Measurements from ENCODE around the gene HSFX3. TPM values are rescaled to one million over a fixed set of nuclear protein-coding genes. Genes with fewer than 3 reads are reported as not detected.

HSFX3 gene
- total RNA-seq, 1 experiment from 2014 or later, result not detected

DNA sequence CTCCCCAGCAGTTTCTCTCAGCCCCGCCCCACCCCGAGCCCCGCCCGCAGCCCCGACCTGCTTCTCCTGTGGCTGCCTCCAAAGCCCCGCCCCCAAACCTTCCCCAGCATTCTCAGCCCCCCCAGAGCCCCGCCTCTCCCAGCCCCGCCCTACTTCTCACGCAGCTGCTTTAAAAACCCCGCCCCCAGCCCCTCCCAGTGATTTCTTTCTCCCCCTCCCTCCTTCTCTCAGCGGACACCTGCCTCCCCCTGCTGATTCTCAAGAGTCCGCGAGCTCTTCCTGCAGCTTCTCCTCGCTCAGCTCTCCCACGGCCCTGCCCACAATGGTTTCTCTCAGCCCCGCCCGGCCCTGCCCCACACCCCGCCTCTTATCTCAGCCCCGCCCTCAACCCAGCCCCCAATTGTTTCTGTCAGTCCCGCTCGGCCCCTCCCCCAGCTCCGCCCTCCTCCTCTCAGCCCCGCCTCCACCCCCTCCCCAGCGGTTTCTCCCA lies 9.5 kb downstream of the HSFX3 start:
- H3K4me1 Mint-ChIP-seq, result peaks cover 0 to 21% of the 10 kb centered on the region in 2 experiments; a peak in 3 of 4 replicates
- Histone ChIP-seq H2AFZ (ENCODE audit: low read length) (no peak overlapping the region), H3K14ac (ENCODE audit: insufficient read depth, low read length) (no peak overlapping the region), H3K9ac (ENCODE audit: extremely low read depth, insufficient read length, low read length) (no peak overlapping the region), H4K8ac (replicated peaks; ENCODE audit: insufficient read length, low read depth, low read length) (no peak overlapping the region), H4K5ac (ENCODE audit: insufficient read length, low read depth, low read length) (no peak overlapping the region), H2BK15ac (ENCODE audit: low read depth, low read length) (no peak overlapping the region), H4K91ac (ENCODE audit: insufficient read length, low read depth, low read length) (no peak overlapping the region), H3K18ac (ENCODE audit: insufficient read length, low read depth, low read length) (peak overlapping the region; percentile 60), H3K4ac (ENCODE audit: low read depth, low read length) (no peak overlapping the region), H3K27me3 (ENCODE audit: insufficient read depth, low read length) (no peaks in the 10 kb centered on the region), H3K23ac (ENCODE audit: insufficient read length, low read depth, low read length) (no peak overlapping the region), H3K4me1 (ENCODE audit: insufficient read depth, low read length) (no peaks in the 10 kb centered on the region; the same call in 1 of the 2 replicates), H2AK5ac (ENCODE audit: insufficient read length, low read length) (no peak overlapping the region), H3T11ph (ENCODE audit: low read length) (no peak overlapping the region), H2BK20ac (ENCODE audit: low read depth, low read length, poor library complexity, severe bottlenecking) (no peak overlapping the region), H3K79me1 (ENCODE audit: insufficient read depth, low read depth, low read length, poor library complexity, severe bottlenecking) (no peaks in the 10 kb centered on the region), H3K56ac (ENCODE audit: insufficient read length, low read depth, low read length) (no peak overlapping the region), H3K79me2 (ENCODE audit: insufficient read depth, low read length) (no peaks in the 10 kb centered on the region), H2BK120ac (ENCODE audit: low read depth, low read length, poor library complexity, severe bottlenecking) (no peak overlapping the region), H2BK12ac (ENCODE audit: insufficient read length, low read depth, low read length) (no peak overlapping the region), H2BK5ac (ENCODE audit: insufficient read length, low read length) (no peak overlapping the region), H3K27ac (ENCODE audit: insufficient read length, low read depth, low read length) (no peak overlapping the region), H3K23me2 (ENCODE audit: insufficient read length, low read depth, low read length, poor library complexity, severe bottlenecking) (peaks cover 3% of the 10 kb centered on the region), H3K9me3 (ENCODE audit: control insufficient read depth, low read depth, low read length) (peaks cover 8% of the 10 kb centered on the region), H4K20me1 (ENCODE audit: control insufficient read depth, insufficient read depth, insufficient read length) (no peaks in the 10 kb centered on the region), H3K4me2 (ENCODE audit: insufficient read depth, insufficient read length, low read length) (peak overlapping the region; percentile 50)
- H3K36me3 Mint-ChIP-seq (ENCODE audit: insufficient read depth in 1 of 3, low read depth in 3 of 3), result peaks cover 0 to 4% (median 4%) of the 10 kb centered on the region in 3 experiments; a peak in 4 of 7 replicates
- no peak for DNase-seq
- H3K27ac Mint-ChIP-seq, result peak overlapping the region in 2 of 3 experiments; percentile 63 to 98; a peak in 3 of 7 replicates
- peaks cover 41 to 50% of the 10 kb centered on the region in 2 experiments for H3K9me3 Mint-ChIP-seq
- H3K4me3 Mint-ChIP-seq, result peak overlapping the region; percentile 76 to 86
- WGBS (ENCODE audit: extremely low coverage, insufficient read length, low lambda C conversion rate), result no CpG with 5 or more reads among the region's 24 CpGs
- H3K27me3 Mint-ChIP-seq (ENCODE audit: low read depth), result no peaks in the 10 kb centered on the region
- TF ChIP-seq, protein P1, sequence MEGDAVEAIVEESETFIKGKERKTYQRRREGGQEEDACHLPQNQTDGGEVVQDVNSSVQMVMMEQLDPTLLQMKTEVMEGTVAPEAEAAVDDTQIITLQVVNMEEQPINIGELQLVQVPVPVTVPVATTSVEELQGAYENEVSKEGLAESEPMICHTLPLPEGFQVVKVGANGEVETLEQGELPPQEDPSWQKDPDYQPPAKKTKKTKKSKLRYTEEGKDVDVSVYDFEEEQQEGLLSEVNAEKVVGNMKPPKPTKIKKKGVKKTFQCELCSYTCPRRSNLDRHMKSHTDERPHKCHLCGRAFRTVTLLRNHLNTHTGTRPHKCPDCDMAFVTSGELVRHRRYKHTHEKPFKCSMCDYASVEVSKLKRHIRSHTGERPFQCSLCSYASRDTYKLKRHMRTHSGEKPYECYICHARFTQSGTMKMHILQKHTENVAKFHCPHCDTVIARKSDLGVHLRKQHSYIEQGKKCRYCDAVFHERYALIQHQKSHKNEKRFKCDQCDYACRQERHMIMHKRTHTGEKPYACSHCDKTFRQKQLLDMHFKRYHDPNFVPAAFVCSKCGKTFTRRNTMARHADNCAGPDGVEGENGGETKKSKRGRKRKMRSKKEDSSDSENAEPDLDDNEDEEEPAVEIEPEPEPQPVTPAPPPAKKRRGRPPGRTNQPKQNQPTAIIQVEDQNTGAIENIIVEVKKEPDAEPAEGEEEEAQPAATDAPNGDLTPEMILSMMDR (conservative IDR thresholded peaks at IDR 0.05), result no peak

All from H9 (cell line).